NT2/D1 (cell line): ENCODE results near the gene C10orf95.

Source experiments
- YY1 ChIP-seq: IDR thresholded peaks from 2 replicates; pipeline ENCODE4 v1.6.1; 2011; ENCODE audit not compliant: insufficient read length, insufficient read depth
- ZNF274 ChIP-seq: IDR thresholded peaks from 2 replicates; pipeline ENCODE4 v1.6.1; 2011; ENCODE audit warnings: mild to moderate bottlenecking, low read depth, low read length

GRCh38 chr10:102405632-102406031, 45.7 kb downstream of the C10orf95 start:
- TF ChIP-seq YY1 = no peak
- TF ChIP-seq ZNF274 = no peak
